Head of caudate nucleus (tissue), 42 donors: ENCODE measurements around the gene NKD2.

Experiments
- DNase-seq, 42 donors: peaks; one replicate each; pipeline versions ENCODE4 v3.0.0 to v3.0.0-alpha.2; 2020 to 2021; ENCODE audit warnings: mixed read lengths in 7 of 42
- intact Hi-C: fragments of 100-400 bp; cut with DNase I; formaldehyde crosslinking; loops from one replicate; pipeline ENCODE4 v1.15.0; 2022

NKD2 gene

GRCh38 chr5:1033606-1034420 is 25.2 kb downstream of the NKD2 start:
- peak in 5 of 42 donors; percentile 2 to 29 (median 8) for DNase-seq
- intact Hi-C loops: no loop called here

GRCh38 chr5:1034421-1034905 is 25.9 kb downstream of the NKD2 start:
- peak in 2 of 42 donors; percentile 0 to 1 for DNase-seq
- intact Hi-C loops: no loop called here

DNA sequence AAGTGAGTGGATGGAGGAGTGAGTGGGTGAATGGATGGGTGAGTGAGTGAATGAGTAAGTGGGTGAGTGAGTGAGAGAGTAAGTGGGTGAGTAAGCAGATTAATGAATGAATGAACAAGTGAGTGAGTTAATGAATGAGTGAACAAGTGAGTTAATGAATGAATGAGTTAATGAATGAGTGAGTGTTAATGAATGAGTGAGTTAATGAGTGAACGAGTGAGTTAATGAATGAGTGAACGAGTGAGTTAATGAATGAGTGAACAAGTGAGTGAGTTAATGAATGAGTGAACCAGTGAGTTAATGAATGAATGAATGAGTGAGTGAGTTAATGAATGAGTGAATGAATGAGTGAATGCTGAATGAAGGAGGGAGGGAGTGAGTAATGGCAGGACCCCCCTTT is 26.4 kb downstream of the NKD2 start:
- intact Hi-C loops: no loop called here
- no peak for DNase-seq

DNA sequence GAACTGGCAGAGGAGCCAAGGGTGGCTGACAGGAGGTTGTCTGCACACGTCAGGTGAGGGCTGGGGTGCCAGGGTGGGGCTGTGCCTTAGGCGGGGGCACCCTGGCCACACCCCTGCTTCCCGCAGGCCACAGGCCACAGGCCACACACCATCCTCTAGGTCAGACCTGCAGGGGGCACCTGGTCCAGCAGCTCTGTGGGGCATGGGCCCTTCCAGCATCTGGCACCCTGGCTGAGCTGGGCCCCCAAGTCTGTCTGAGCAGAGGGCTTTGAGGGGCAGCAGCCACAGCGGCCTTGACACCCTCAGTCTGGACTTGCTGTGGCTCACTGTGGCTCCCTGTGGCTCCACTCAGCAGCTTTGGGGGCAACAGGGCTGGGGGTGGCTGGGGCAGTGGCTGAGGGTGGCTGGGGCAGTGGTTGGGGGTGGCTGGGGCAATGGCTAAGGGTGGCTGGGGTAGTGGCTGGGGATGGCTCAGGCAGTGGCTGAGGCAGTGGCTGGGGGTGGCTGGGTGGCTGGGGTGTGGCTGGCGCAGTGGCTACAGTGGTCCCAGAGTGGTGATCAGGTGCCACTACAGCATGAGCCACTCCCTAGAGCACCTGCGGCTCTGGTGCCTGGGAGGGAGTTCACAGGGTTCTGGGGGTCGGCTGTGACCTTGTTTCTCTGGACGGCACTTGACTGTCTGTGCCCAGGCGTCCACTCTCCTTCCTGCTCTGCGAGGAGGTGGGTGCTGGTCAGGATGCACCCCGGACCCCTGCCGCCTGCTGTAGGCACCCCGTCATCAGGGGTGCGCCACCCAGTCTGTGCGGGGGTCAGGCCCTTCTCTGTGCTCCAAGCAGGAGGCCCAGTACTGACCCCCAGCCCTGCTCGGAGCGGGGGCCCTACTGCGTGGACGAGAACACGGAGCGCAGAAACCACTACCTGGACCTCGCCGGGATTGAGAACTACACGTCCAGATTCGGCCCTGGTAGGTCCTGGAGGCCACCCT is 27.1 kb downstream of the NKD2 start:
- intact Hi-C loops: no loop called here
- DNase-seq: peak in 5 of 42 donors; percentile 1 to 29 (median 3)

- intact Hi-C loops: no loop called here
- peak in 3 of 42 donors; percentile 1 to 26 (median 12) for DNase-seq
These were observed 28.0 kb downstream of the NKD2 start for GRCh38 chr5:1036504-1037122.

DNA sequence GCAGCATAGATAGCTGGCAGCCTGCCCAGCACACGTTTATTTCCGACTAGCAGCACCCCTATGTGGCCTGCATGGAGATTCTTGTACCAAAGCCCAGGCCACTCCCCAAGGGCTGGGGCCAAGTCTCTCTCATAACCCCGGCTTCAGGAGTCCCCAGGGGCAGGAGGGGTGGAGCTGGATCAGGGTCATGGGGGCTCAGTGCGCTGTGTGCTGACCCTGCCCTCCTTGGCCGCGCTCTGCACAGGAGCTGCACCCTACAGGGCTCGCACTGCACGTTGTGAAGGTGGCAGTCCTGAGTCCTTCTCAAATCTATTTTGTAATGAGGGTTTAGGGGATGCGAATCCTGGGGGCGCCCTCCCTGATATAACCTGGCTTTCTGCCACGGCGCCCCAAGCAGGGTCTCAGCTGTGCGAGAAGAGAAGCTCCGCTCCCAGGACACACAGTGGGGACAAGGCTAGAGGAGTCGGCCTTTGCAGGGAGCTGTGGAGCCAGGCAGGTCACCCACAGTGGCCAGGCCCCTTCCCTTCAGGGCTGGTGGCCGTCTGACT is 28.6 kb downstream of the NKD2 start:
- intact Hi-C loops: no loop called here

GRCh38 chr5:1037671-1038416 is 29.2 kb downstream of the NKD2 start:
- intact Hi-C loops: no loop called here
- DNase-seq: peak in 4 of 42 donors; percentile 1 to 16 (median 10)

More for the DNA sequence above, 28.6 kb downstream of the NKD2 start:
- peak in 2 of 42 donors; percentile 12 for DNase-seq

DNA sequence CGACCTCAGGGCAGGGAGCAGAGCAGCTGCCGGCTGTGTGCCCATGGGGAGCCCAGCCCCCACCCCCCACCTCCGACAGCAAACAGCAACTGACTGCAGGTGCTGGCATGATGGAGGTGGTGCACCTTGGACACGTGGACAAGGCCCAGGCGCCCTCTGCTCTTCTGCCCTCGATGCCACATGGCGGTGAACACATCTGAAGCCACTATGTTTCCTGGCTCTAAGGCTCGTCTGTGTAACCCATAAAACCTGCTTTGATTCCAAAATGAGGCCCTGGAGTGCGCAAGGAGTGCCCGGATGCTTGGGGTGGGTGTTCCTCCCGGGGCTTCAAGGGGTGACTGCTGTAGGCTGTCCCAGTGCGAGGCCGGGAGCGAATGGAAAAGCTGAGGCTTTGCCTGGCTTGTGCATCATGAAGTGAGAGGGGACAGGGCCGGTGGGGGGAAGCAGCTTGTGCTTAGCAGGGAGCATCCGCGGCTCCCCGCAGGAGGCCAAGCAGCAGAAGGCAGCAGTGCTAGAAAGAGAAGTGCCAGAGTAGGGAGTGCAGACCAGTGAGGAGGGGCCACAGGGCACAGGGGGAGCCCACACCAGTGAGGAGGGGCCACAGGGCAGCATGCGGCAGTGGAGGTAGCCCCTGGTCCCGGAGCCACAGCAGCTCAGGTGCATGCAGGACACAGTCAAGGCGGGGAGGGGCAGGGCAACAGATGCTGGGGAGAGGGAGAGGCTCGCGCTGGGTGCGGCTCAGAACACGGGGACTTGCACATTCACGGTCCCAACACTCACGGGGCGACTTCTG is 30.0 kb downstream of the NKD2 start:
- peak in 3 of 42 donors; percentile 2 to 16 (median 13) for DNase-seq
- intact Hi-C loops: no loop called here

GRCh38 chr5:1039210-1039548 is 30.6 kb downstream of the NKD2 start:
- intact Hi-C loops: no loop called here
- DNase-seq: peak in 4 of 42 donors; percentile 1 to 26 (median 12)

DNA sequence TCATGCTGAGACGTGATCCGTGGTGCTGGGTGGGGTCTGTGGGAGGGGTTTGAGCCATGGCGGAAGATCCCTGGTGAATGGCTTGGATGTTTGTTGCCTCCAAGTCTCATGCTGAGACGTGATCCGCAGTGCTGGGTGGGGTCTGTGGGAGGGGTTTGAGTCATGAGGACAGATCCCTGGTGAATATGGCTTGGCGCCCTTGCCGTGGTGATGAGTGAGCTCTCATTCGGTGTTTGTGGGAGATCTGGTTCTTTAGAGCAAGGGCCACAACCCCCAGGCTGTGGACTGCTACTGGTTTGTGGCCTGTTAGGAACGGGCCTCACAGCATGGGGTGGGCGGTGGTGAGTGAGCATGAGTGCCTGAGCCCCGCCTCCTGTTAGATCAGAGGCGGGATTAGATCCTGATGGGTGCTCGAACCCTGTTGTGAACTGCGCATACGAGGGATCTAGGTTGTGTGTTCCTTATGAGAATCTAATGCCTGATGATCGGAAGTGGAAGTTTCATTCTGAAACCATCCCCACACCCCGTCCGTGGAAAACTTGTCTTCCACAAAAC is 31.2 kb downstream of the NKD2 start:
- DNase-seq: peak in 2 of 42 donors; percentile 0 to 8
- intact Hi-C loops: no loop called here

DNA sequence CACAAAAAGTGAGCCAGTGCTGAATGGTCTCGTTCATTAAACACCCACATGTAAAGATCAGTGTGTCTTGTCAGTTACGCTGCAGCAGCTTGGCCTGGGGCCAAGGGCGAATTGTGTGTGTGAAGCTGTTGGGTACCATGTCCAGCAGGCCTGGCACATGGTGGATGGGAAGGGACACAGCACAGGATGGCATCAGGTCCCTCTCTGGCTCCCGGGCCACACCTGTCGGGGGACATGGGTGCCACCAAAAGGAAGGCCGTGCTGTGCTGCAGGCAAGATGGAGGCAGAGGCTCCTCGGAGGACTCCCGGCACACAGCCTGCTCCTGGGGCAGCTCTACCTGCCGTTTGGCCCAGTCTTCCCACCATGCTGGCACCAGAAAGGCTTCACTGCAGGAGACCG is 32.0 kb downstream of the NKD2 start:
- peak in 5 of 42 donors; percentile 1 to 31 (median 8) for DNase-seq

DNA sequence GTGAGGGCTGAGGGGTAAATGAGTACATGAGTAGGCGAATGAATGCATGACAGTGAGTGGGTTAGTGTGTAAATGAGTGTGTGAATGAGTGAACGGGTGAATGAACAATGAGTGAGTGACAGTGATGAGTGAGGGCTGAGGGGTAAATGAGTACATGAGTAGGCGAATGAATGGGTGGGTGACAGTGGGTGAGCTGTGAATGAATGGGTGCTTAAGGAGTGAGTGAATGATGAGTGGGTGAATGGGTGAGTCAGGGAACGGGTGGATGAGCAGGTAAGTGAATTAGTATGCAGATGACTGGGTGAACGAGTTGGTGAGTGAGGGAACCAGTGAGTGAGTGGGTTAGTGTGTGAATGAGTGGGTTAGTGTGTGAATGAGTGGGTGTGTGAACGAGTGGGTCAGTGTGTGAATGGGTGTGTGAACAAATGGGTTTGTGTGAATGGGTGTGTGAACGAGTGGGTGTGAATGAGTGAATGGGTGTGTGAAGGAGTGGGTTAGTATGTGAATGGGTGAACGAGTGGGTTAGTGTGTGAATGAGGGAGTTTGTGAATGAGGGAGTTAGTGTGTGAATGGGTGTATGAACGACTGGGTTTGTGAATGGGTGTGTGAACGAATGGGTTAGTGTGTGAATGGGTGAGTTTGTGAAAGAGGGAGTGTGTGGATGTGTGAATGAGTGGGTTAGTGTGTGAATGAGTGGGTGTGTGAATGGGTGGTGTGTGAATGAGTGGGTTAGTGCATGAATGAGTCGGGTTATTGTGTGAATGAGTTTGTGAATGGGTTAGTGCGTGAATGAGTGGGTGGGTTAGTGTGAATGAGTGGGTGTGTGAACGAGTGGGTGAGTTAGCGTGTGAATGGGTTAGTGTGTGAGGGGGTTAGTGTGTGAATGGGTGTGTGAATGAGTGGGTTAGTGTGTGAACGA is 32.9 kb downstream of the NKD2 start:
- intact Hi-C loops: no loop called here
- DNase-seq: peak in 27 of 42 donors; percentile 12 to 86 (median 42)

More for the DNA sequence above, 32.0 kb downstream of the NKD2 start:
- intact Hi-C loops: no loop called here

GRCh38 chr5:1042626-1043025 is 34.0 kb downstream of the NKD2 start:
- intact Hi-C loops: no loop called here

GRCh38 chr5:1043327-1043726 is 34.7 kb downstream of the NKD2 start:
- intact Hi-C loops: no loop called here
- DNase-seq: no peak

More at GRCh38 chr5:1042626-1043025, 34.0 kb downstream of the NKD2 start:
- no peak for DNase-seq

- peak in 1 of 42 donors; percentile 6 for DNase-seq
These were observed 35.5 kb downstream of the NKD2 start for GRCh38 chr5:1044117-1044516.

More at GRCh38 chr5:1044117-1044516, 35.5 kb downstream of the NKD2 start:
- intact Hi-C loops: no loop called here
